ENCODE data around the gene NR1H3.
A peak's percentile ranks its signal among the peaks of the same experiment; 100 is the strongest.

The NR1H3 gene

DNA sequence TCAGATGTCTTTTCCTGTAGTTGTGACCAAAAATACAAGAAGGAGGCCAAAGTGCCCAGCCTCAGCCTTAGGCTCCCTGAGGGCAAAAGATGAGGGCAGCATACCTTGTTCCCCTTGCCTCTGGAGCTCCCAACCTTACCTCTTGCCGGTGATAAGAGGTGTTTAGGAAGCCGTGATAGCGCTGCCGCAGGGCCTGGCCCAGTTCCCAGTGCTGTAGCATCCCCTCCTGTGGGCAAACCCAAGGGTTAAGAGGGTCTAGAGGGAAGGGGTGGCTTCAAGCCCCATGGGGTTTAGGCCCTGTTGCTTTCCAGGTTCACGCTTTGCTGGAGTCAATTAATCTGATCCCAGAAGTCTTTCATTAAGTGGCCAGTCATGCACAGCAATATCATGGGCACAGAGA is 10.3 kb upstream of the NR1H3 start:
- TF ChIP-seq CTCF (IDR thresholded peaks at IDR 0.05; ENCODE audit: insufficient read depth, low read length, poor library complexity, severe bottlenecking) = no peak
- peak overlapping the region; percentile 88 for H3K4me3 ChIP-seq (replicated peaks; ENCODE audit: low read depth, low read length)
- peaks cover 23% of the 10 kb centered on the region for H3K36me3 ChIP-seq (ENCODE audit: control insufficient read depth, insufficient read depth, low read length)
- no peak for DNase-seq (ENCODE audit: extremely low read depth, insufficient read length)
- H3K27me3 ChIP-seq (replicated peaks; ENCODE audit: control insufficient read depth, insufficient read depth, low read length) = no peaks in the 10 kb centered on the region

- TF ChIP-seq CTCF (IDR thresholded peaks at IDR 0.05; ENCODE audit: insufficient read depth, low read length, poor library complexity, severe bottlenecking) = no peak
- DNase-seq (ENCODE audit: extremely low read depth, insufficient read length) = no peak
- H3K36me3 ChIP-seq (ENCODE audit: control insufficient read depth, insufficient read depth, low read length) = peaks cover 18% of the 10 kb centered on the region
- H3K4me3 ChIP-seq (replicated peaks; ENCODE audit: low read depth, low read length) = peak overlapping the region; percentile 88
- H3K27me3 ChIP-seq (replicated peaks; ENCODE audit: control insufficient read depth, insufficient read depth, low read length) = no peaks in the 10 kb centered on the region
Measured at GRCh38 chr11:47248304-47248663, 9.5 kb upstream of the NR1H3 start.

DNA sequence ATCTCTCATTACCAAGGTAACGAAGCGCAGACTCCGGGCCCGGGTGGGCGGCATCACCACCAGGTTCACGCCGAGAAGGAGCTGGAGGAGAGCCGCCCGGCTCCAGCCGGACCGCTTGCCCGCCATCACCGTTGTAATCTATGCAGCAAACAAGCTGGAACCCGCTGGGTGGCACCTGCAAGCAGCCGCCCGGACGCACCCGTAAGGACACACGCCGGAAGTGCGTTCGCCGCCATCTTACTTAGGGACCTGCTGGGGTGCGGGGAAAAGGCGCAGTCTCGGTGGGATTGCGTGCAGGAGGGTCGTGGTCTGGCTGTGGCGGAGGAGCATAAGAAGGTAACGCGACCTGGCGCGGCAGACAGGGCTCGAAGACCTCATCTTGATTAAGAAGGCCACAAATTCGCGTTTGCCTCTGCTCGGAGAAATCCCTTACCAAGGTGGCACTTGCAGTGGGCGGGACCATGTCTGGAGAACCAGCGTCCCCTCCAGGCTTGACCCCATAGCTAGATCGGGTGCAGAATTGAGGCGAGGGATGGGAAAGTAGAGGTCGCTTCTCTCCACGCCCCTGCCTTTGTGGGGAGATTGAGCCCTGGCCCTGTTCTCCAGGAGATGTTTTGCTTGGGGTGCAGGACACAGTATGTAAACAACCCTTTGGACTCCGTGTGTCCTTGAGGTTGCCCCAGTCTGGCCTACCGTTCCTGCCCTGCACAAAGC is 9.0 kb upstream of the NR1H3 start, which contains the start of gene ACP2:
TSS of gene ACP2 (minus strand) at position 151 of the 714 bp plus-strand sequence. CDS start at position 126, 25 bp downstream.
- H3K36me3 ChIP-seq (ENCODE audit: control insufficient read depth, insufficient read depth, low read length) = peaks cover 18% of the 10 kb centered on the region
- peak; percentile 94 for DNase-seq (ENCODE audit: extremely low read depth, insufficient read length)
- H3K4me3 ChIP-seq (replicated peaks; ENCODE audit: low read depth, low read length) = peak within 1 kb of the TSS; percentile 88
- peak; percentile 61 for TF ChIP-seq CTCF (IDR thresholded peaks at IDR 0.05; ENCODE audit: insufficient read depth, low read length, poor library complexity, severe bottlenecking)
- H3K27me3 ChIP-seq (replicated peaks; ENCODE audit: control insufficient read depth, insufficient read depth, low read length) = no peaks in the 10 kb centered on the region

DNA sequence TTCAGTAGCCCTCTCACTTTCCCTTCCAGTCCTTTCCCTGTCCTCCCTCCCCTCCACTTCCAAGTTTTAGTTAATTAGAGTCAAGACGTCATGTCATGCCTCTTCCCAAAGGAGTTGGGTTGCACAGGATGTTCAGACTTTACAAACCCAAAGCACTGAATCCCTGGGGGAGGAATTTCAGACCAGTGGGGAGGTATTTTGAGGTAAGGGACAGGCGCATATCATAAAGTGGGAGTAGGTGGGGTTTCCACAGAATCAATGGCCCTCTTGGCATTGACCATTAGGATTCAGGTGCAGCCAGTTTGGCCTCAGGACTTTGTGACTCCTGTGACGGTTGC is 8.4 kb upstream of the NR1H3 start:
- H3K27me3 ChIP-seq (replicated peaks; ENCODE audit: control insufficient read depth, insufficient read depth, low read length) = no peaks in the 10 kb centered on the region
- no peak for DNase-seq (ENCODE audit: extremely low read depth, insufficient read length)

DNA sequence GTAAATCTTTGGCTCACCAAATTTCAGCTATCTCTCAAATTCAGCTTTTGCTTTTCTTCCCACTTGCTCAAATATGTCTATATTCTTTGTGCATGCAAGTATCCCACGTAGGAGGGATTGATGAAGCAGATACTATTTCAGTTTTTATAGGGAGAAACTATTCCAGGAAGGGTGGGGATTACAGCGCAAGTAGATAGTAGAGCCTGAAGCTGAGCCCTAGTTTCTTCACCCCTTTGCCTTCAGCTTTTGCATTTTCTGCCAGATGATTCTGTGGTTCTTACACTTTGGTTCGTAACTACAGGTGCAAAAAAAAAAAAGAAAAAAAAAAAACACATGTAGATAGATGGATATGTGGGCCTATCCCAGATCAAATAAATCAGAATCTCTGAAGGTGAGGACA is 6.0 kb upstream of the NR1H3 start:
- DNase-seq (ENCODE audit: extremely low read depth, insufficient read length) = no peak
- Histone ChIP-seq H3K4me3 (replicated peaks; ENCODE audit: low read depth, low read length) (no peak overlapping the region), H3K27me3 (replicated peaks; ENCODE audit: control insufficient read depth, insufficient read depth, low read length) (no peaks in the 10 kb centered on the region), H3K36me3 (ENCODE audit: control insufficient read depth, insufficient read depth, low read length) (peaks cover 3% of the 10 kb centered on the region; the same call in 1 of the 2 replicates)
- no peak for TF ChIP-seq CTCF (IDR thresholded peaks at IDR 0.05; ENCODE audit: insufficient read depth, low read length, poor library complexity, severe bottlenecking)

More for the DNA sequence above, 8.4 kb upstream of the NR1H3 start:
- Histone ChIP-seq H3K36me3 (ENCODE audit: control insufficient read depth, insufficient read depth, low read length) (peaks cover 18% of the 10 kb centered on the region), H3K4me3 (replicated peaks; ENCODE audit: low read depth, low read length) (peak overlapping the region; percentile 88)
- no peak for TF ChIP-seq CTCF (IDR thresholded peaks at IDR 0.05; ENCODE audit: insufficient read depth, low read length, poor library complexity, severe bottlenecking)

- DNase-seq (ENCODE audit: extremely low read depth, insufficient read length) = no peak
- no peaks in the 10 kb centered on the region for H3K36me3 ChIP-seq (ENCODE audit: control insufficient read depth, insufficient read depth, low read length)
Measured at GRCh38 chr11:47253660-47254059, 4.1 kb upstream of the NR1H3 start.

More at GRCh38 chr11:47253660-47254059, 4.1 kb upstream of the NR1H3 start:
- no peaks in the 10 kb centered on the region for H3K27me3 ChIP-seq (replicated peaks; ENCODE audit: control insufficient read depth, insufficient read depth, low read length)
- H3K4me3 ChIP-seq (replicated peaks; ENCODE audit: low read depth, low read length) = no peak overlapping the region
- no peak for TF ChIP-seq CTCF (IDR thresholded peaks at IDR 0.05; ENCODE audit: insufficient read depth, low read length, poor library complexity, severe bottlenecking)

Measured in GM06990 (cell line).